Tibial nerve (tissue), 4 donors: Measurements from ENCODE around the gene RRP1B.

Source experiments
- EP300 ChIP-seq, 2 donors: sonication (generic); formaldehyde crosslinking; IDR thresholded peaks; one replicate each; pipeline ENCODE4 v1.6.1; 2017; ENCODE audit warnings: antibody characterized with exemption in 2 of 2, mild to moderate bottlenecking in 1 of 2
- POLR2A ChIP-seq, 2 donors: fragments of 450-650 bp; IDR thresholded peaks; one replicate each; pipeline ENCODE4 v1.6.1; 2017; ENCODE audit warnings: antibody characterized with exemption in 2 of 2, mild to moderate bottlenecking in 2 of 2, moderate library complexity in 2 of 2
- TF ChIP-seq, protein P1 (sequence below), 5 experiments: fragments of 200-600 bp in 3 of 5; fragments of 450-650 bp in 2 of 5; sonication (generic) in 3 of 5; IDR thresholded peaks; one replicate each; pipeline ENCODE4 v1.5.1; 2016 to 2019; ENCODE audit warnings: antibody characterized with exemption in 5 of 5, mild to moderate bottlenecking in 3 of 5, moderate library complexity in 2 of 5

DNA sequence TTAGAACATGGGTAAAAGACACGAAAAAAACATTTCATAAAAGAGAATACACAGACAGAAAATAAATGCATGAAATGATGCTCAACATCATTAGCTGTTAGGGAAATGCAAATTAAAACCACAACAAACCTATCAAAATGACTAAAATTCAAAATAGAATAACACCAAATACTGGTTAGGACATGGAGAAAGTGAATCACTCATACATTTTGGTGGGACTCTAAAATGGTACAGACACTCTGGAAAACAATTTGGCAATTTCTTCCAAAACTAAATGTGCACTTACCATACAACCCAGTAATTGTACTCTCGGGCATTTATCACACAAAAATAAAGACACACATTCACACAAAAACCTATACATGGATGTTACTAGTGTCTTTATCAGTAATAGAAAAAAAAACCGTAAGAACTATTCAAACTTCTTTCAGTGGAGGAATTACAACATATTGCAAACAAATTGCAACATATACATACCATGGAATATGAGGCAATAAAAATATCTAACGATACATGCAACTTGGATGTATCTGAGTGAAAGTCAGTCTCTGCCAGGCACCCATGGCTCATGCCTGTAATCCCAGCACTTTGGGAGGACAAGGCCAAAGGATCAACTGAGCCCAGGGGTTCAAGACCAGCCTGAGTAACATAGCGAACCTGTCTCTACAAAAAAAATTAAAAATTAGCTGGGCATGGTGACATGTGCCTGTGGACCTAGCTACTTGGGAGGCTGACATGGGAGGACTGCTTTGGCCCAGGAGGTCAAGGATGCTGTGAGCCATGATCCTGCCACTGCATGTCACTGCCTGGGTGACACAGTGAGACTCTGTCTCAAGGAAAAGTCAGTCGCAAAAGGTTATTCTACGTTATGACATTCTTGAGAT, 19.6 kb upstream of the RRP1B start:
- TF ChIP-seq, protein P1, sequence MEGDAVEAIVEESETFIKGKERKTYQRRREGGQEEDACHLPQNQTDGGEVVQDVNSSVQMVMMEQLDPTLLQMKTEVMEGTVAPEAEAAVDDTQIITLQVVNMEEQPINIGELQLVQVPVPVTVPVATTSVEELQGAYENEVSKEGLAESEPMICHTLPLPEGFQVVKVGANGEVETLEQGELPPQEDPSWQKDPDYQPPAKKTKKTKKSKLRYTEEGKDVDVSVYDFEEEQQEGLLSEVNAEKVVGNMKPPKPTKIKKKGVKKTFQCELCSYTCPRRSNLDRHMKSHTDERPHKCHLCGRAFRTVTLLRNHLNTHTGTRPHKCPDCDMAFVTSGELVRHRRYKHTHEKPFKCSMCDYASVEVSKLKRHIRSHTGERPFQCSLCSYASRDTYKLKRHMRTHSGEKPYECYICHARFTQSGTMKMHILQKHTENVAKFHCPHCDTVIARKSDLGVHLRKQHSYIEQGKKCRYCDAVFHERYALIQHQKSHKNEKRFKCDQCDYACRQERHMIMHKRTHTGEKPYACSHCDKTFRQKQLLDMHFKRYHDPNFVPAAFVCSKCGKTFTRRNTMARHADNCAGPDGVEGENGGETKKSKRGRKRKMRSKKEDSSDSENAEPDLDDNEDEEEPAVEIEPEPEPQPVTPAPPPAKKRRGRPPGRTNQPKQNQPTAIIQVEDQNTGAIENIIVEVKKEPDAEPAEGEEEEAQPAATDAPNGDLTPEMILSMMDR (IDR thresholded peaks at IDR 0.05): no peak
- TF ChIP-seq EP300 (IDR thresholded peaks at IDR 0.05): no peak
- TF ChIP-seq POLR2A (IDR thresholded peaks at IDR 0.05): no peak
